Tibial artery (tissue), 4 donors: Measurements from ENCODE around the gene SCAF4.
A peak's percentile ranks its signal among the peaks of the same experiment; 100 is the strongest.

Experiments used
- DNase-seq, 2 donors: peaks; one replicate each; pipeline ENCODE4 v3.0.0-alpha.2; 2019
- H3K27ac ChIP-seq, 2 donors: fragments of 200-600 bp; sonication (generic) in 1 of 2; 1 replicate in 1 of 2; 2 replicates in 1 of 2; pipeline ENCODE4 v1.5.1; 2018 to 2019; ENCODE audit warnings: mild to moderate bottlenecking in 1 of 2
- H3K27me3 ChIP-seq, 2 donors: fragments of 200-600 bp; sonication (generic) in 1 of 2; one replicate each; pipeline versions ENCODE4 v1.5.1 to v1.6.0; 2016 to 2019
- H3K36me3 ChIP-seq, 3 donors: fragments of 200-600 bp; sonication (generic) in 2 of 3; one replicate each; pipeline ENCODE4 v1.5.1; 2016 to 2019; ENCODE audit warnings: mild to moderate bottlenecking in 2 of 3
- H3K4me1 ChIP-seq, 4 donors: fragments of 200-600 bp; sonication (generic) in 2 of 4; 1 replicate in 3 of 4; 2 replicates in 1 of 4; pipeline ENCODE4 v1.5.1; 2016 to 2019
- H3K4me3 ChIP-seq, 2 donors: fragments of 200-600 bp; sonication (generic) in 1 of 2; 1 replicate in 1 of 2; 2 replicates in 1 of 2; pipeline ENCODE4 v1.5.1; 2018 to 2019; ENCODE audit warnings: mild to moderate bottlenecking in 2 of 2
- H3K9me3 ChIP-seq, 3 donors: fragments of 200-600 bp; sonication (generic) in 1 of 3; one replicate each; pipeline ENCODE4 v1.5.1; 2016 to 2019
- intact Hi-C: fragments of 100-400 bp; cut with DNase I; formaldehyde crosslinking; loops from one replicate; pipeline ENCODE4 v1.15.0; 2023; ENCODE audit warnings: low total_unique reads
- TF ChIP-seq, protein P1 (sequence below), 2 experiments: fragments of 200-600 bp in 1 of 2; fragments of 450-650 bp in 1 of 2; IDR thresholded peaks; one replicate each; pipeline ENCODE4 v1.5.1; 2017 to 2019; ENCODE audit warnings: antibody characterized with exemption in 2 of 2, mild to moderate bottlenecking in 1 of 2, moderate library complexity in 1 of 2

Gene SCAF4

DNA sequence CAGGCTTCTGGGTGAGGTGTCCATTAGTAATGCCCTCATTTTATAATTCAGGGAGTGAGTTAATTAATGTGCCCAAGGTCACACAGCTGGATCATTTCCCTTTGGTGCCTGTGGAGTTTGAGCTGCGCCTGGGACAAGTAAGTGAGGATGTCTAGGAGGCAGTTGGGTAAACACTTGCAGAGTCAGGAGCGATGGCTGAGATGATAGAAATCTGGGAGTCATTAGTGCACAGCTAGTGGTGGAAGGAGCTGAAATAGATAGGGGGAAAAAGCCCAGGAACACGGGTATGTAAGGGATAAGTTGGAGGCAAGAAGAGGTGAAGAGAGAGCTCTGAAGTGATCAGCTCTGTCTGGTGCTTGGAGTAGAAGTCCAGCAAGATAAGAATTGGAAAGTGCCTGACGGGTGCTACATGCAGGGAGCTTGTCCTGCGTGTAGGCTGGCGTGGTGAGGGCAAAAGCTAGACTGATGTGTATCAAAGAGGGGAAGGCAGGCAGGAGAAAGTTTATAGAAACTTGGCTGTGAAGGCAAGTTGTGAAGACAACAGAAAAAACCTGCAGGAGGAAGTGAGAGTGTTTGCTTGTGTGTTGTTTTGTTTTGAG, 1.7 kb upstream of the SCAF4 start:
- peaks cover 0 to 30% (median 26%) of the 10 kb centered on the region in 4 donors for H3K4me1 ChIP-seq
- no peaks in the 10 kb centered on the region for H3K9me3 ChIP-seq
- peak overlapping the region; percentile 86 to 97 for H3K27ac ChIP-seq
- intact Hi-C loops: loop anchor here (2.0 to 10.0 kb wide), 2 partner anchors 541 to 659 kb away; partner anchors contain the start of genes MIS18A and URB1
- H3K4me3 ChIP-seq: no peak overlapping the region
- TF ChIP-seq, protein P1, sequence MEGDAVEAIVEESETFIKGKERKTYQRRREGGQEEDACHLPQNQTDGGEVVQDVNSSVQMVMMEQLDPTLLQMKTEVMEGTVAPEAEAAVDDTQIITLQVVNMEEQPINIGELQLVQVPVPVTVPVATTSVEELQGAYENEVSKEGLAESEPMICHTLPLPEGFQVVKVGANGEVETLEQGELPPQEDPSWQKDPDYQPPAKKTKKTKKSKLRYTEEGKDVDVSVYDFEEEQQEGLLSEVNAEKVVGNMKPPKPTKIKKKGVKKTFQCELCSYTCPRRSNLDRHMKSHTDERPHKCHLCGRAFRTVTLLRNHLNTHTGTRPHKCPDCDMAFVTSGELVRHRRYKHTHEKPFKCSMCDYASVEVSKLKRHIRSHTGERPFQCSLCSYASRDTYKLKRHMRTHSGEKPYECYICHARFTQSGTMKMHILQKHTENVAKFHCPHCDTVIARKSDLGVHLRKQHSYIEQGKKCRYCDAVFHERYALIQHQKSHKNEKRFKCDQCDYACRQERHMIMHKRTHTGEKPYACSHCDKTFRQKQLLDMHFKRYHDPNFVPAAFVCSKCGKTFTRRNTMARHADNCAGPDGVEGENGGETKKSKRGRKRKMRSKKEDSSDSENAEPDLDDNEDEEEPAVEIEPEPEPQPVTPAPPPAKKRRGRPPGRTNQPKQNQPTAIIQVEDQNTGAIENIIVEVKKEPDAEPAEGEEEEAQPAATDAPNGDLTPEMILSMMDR (IDR thresholded peaks at IDR 0.05): no peak
- no peaks in the 10 kb centered on the region for H3K36me3 ChIP-seq
- no peak for DNase-seq
- no peaks in the 10 kb centered on the region for H3K27me3 ChIP-seq

DNA sequence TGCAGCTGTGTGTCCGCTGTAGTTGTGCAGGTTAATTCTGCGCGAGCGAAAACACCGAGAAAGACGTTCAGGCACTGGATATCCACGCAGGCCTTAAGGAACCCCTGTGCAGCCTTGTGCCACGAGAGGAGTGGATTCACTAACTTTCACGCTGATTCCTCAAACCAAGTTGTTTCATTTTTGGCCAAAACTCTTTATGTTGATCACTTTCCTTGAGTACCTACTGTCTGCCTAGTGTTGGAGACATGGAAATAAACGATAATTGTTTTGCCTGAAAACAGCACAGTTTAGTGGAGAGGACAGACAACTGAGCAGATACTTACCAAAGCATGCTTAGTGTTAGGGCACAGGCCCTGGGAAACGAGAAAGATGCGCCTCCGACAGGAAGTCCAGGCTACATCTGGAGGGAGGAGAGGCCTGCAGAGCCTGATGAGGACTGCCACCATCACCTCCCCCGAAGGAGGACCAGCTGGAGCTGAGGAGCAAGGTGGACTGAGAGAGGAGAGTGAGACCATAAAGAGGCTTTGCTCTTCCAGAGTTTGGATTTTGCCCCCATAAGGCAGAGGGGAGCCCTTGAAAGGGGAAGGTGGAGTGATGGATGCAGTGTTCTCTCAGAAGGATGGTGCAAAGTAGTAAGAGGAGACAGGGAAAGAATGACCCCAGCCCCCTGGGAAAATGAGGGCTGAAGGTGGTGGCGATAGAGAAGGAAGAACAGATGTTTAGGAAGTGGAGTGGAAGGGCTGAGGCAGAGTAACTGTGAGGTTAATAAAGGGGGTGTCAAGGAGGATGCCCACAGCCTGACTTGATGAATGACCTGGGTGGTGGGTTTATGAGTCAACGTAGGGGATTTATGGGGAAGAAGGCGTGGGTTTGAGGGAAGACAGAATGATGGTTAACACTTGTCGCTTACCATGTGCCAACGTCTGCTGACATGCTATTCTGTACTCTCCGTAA, 956 bp upstream of the SCAF4 start:
- TF ChIP-seq, protein P1 (IDR thresholded peaks at IDR 0.05): no peak
- no peak for DNase-seq
- H3K9me3 ChIP-seq: no peaks in the 10 kb centered on the region
- H3K4me1 ChIP-seq: peaks cover 0 to 36% (median 30%) of the 10 kb centered on the region in 4 donors
- peak overlapping the region; percentile 83 to 94 for H3K4me3 ChIP-seq
- H3K36me3 ChIP-seq: no peaks in the 10 kb centered on the region
- peak overlapping the region; percentile 86 to 97 for H3K27ac ChIP-seq
- intact Hi-C loops: loop anchor here (2.0 to 10.0 kb wide), 2 partner anchors 542 to 660 kb away; partner anchors contain the start of genes MIS18A and URB1
- H3K27me3 ChIP-seq: no peaks in the 10 kb centered on the region

DNA sequence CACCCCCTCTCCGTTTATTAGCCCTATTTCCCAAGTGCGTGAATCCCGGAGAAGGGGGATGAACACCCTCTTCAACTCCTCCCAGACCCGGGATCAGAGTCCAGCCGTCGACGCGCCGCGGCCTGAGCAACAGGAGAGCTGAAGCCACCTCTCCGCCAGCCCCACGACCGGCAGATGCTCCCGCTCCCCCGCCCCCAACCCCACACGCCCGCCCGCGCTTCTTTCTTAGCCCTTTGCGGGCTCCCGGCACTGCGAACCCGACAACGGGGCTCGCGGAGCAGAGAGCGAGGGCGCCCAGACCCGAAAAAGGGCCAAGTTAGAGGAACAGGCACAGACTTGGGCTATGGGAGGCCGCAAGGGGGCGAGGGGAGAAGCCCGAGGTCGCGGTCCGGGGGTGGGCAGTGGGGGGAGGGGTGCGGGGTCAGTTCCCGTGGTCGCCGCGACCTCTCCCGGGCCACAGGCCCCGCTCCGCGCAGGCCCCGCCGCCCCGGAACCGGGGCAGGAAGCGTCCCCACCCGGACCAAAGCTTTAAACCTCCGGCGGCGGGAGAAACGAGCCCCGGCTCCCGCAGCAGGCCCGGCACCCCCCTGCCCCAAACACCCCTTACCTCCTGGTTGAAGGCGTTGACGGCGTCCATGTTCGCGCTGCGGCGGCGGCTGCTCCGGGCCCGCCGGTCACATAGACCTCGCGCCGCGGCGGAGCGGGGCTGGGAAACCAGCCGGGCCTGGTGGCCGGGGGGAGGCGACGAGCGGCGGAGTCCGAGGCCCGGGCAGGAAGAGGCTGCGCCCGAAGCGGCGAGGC, 662 bp downstream of the SCAF4 start:
- Histone ChIP-seq H3K9me3 (no peaks in the 10 kb centered on the region), H3K36me3 (peaks cover 0 to 4% (median 0%) of the 10 kb centered on the region in 3 donors), H3K27ac (peak overlapping the region; percentile 97), H3K4me3 (peak overlapping the region; percentile 83 to 94), H3K4me1 (peaks cover 0 to 47% (median 35%) of the 10 kb centered on the region in 4 donors), H3K27me3 (no peaks in the 10 kb centered on the region)
- TF ChIP-seq, protein P1 (IDR thresholded peaks at IDR 0.05): no peak
- DNase-seq: peak; percentile 31 to 74
- intact Hi-C loops: loop anchor here (2.0 to 10.0 kb wide), 2 partner anchors 72 to 544 kb away; partner anchors contain the start of genes MIS18A and SOD1

DNA sequence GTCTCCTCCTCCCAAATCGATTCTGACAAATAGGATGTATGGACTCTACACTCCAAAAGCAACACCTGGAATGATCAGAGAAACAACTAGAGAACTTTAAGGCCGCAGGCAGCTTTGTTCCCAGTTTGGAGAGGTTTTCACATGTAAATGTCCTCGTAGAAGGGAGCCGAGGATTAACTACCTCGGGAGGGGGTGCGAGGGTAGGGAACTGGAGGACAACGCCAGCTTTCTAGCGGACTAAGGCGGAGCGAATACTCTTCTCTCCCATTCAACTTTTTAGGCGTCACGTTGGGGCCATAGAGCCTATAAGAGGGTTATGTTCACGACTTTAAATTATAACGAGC, 1.2 kb downstream of the SCAF4 start:
- Histone ChIP-seq H3K4me1 (peaks cover 0 to 49% (median 35%) of the 10 kb centered on the region in 4 donors), H3K9me3 (no peaks in the 10 kb centered on the region), H3K36me3 (peaks cover 0 to 4% (median 0%) of the 10 kb centered on the region in 3 donors), H3K27ac (peak overlapping the region; percentile 97), H3K4me3 (peak overlapping the region; percentile 83 to 94), H3K27me3 (no peaks in the 10 kb centered on the region)
- TF ChIP-seq, protein P1 (IDR thresholded peaks at IDR 0.05): no peak
- no peak for DNase-seq
- intact Hi-C loops: loop anchor here (2.0 to 10.0 kb wide), 2 partner anchors 72 to 544 kb away; partner anchors contain the start of genes MIS18A and SOD1
